ENCODE data around the gene AOPEP.

Gene AOPEP, protein sequence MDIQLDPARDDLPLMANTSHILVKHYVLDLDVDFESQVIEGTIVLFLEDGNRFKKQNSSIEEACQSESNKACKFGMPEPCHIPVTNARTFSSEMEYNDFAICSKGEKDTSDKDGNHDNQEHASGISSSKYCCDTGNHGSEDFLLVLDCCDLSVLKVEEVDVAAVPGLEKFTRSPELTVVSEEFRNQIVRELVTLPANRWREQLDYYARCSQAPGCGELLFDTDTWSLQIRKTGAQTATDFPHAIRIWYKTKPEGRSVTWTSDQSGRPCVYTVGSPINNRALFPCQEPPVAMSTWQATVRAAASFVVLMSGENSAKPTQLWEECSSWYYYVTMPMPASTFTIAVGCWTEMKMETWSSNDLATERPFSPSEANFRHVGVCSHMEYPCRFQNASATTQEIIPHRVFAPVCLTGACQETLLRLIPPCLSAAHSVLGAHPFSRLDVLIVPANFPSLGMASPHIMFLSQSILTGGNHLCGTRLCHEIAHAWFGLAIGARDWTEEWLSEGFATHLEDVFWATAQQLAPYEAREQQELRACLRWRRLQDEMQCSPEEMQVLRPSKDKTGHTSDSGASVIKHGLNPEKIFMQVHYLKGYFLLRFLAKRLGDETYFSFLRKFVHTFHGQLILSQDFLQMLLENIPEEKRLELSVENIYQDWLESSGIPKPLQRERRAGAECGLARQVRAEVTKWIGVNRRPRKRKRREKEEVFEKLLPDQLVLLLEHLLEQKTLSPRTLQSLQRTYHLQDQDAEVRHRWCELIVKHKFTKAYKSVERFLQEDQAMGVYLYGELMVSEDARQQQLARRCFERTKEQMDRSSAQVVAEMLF
- total RNA-seq = 9.4 reads per million, percentile 30 among the genes with 10 or more reads in this experiment

DNA sequence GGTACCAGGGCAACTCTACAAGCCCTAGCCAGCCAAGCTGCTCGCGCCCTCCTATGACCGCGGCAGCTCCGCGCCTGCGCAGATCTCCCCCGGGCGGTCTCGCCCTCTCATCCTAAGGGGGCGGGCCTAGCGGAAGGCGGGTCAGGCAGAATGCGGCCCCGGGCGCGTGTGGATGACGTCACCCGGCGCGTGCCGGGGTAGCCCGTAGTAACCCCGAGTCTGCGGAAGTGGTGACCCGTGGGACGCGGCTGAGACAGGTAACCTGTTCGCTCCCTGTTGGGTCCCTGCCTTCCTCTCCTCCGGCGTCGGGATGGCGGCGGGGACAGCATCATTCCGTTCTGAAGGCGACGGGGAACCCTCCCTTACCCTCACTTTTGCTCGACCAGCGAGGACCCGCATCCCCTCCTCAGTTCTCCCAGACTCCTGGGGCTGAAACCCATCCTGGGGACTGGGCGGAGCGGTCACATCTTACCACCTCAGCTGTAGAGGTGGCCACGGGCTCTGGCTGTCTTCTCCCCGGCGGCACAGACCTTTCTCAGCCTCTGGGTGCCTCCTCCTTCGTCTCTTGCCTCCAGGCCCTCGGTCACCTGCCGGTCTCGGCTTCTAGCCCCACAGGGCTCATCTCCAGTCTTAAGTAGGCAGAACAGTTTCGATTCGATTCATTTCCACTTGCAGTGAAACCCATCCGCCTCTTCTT, at the start of gene AOPEP:
Gene AOPEP (plus strand): TSS at position 205 of the 697 bp plus-strand sequence. CDS start 33,085 bp downstream, outside the sequence.
- DNase-seq = peak; percentile 99

DNA sequence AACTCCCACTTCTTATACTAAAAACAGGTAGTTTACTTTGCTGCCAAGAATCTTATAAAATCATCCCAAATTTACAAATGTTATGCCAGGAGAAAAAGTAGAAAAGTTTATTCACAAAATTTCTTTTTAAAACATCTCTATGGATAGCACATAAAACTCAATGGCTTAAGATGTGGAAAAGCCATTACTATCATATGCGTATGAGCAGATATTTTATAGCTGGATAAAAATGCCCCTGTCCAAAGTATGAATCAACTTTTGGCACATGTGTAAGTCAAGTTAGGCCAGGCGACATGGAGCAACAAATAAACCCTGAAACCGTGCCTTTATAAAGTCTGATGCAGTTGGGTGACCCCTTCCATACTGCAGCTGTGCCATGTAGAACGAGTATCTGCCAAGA, 48.6 kb upstream of the AOPEP start:
- no peak for DNase-seq

GRCh38 chr9:94679587-94679986, 46.9 kb upstream of the AOPEP start:
- no peak for DNase-seq

GRCh38 chr9:94680020-94680419, 46.5 kb upstream of the AOPEP start:
- no peak for DNase-seq

DNA sequence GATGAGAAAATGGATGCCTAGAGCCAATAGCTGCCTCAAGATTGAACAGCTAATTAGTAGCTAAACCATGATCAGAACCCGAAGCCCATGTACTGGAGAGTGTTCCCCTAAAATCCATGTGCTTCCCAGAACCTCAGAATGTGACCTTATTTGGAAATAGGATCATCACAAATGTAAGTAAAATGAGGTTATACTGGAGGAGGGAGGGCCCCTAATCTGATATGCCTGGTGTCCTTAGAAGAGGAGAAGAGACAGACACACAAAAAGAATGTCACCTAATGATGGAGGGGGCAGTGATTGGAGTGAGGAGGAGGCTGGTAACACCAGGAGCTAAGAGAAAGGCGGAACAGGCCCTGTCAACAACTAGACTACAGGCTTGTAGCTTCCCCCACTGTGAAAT, 45.9 kb upstream of the AOPEP start:
- DNase-seq = no peak

- peak; percentile 44 for DNase-seq
These were observed 45.0 kb upstream of the AOPEP start for GRCh38 chr9:94681508-94681907.

- DNase-seq = no peak
These were observed 41.1 kb upstream of the AOPEP start for GRCh38 chr9:94685359-94685758.

DNA sequence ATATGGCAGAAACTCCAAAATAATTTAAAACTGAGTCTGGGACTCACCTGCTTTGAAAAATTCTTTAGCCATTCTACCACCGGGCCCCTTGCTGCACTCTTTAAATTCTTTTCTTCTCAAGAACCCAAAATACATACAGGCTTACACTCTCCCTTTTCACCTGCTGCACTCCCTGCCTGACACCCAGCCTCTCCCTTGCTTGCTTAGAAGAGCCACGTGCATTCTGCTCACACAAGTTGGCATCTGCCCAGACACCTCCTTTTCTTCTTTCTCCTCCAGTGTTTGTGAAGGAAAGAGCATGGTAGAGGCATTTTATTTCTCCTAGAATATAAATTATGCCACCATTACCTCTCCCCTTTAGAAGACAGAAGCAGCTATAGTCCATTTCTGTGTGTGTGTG, 39.0 kb upstream of the AOPEP start:
- no peak for DNase-seq

DNA sequence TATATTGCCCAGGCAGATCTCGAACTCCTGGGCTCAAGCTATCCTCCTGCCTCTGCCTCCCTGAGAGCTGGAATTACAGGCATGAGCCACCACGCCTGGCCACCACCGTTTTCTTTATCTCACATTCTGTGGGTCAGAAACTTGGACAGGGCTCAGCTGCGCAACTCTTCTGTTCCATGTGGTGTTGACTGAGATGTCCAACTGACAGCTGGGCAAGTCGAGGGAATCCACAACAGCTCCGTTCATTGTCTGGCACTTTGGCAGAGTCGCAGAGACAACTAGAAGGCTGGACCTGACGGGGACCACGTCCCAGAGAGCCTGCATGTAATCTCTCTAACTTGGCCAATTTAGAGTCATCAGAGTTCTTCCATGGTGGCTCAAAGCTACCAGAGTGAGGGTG, 36.2 kb upstream of the AOPEP start:
- no peak for DNase-seq

DNA sequence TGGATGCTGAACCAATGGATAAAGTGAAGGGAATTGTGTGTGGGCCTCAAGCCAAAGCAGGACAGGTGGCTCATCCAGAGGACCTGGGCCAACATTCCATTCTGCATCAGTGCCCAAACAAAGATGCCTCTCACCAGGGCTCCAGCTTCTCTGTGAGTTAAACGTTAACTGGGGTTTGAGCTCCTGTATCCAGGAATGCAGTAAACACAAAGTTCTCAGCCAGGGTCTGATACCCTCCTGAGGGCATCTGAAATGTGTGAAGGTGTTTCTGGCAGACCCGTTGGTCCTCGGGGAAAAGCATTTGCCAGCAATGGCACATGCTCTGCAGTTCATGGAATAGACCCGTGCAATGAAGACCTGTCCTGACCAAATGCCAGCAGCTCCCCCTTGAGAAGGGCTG, 33.9 kb upstream of the AOPEP start:
- DNase-seq = no peak

DNA sequence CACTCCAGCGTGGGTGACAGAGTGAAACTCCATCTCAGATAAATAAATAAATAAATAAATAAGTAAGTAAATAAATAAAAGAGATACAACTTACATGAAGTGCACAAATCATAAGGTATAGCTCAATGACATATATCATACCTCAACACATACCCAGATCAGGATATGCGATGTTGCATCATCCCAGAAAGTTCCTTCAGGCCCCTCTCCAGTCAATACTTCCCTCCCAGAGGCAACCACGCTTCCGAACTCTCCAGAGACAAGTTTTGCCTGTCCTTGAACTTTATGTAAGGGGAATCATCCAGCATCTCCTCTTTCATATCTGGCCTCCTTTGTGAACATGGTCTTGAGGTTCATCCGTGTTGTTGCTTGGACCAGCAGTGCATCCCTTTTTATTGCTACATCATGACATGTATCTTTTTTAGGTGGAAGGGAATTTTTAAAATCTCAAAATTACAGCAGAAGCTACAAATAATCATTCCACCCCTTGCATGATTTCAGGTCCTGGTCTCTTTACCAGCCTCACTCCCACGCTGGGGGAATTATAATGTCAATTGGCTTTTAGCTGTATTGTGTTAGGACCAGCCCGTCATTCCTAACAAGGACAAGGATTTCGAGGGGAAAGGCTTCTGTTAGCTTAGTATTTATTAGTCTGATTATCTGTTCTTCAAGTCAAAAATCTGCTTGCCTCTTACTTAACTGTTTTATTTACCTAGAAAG, 32.9 kb upstream of the AOPEP start:
- no peak for DNase-seq

DNA sequence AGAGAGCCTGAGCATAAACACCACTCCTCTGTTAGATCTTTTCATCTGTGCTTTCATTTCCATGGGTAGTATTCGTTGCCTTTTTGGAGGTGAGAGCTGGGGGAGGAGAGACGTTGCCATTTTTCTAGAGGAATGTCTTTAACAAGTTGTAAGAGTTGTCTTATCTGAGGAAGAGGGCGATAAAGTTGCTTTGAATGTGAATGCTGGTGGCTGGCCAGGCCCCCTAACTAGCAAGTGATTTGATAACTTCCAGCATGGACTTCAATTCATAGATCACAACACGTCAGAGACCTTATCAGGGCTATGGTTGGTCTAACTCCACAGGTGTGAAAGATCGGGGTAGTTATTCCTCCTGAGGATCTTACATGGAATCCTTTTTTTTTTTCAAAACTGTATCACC, 30.0 kb upstream of the AOPEP start:
- DNase-seq = no peak

GRCh38 chr9:94697972-94698581, 28.4 kb upstream of the AOPEP start:
- DNase-seq = no peak

DNA sequence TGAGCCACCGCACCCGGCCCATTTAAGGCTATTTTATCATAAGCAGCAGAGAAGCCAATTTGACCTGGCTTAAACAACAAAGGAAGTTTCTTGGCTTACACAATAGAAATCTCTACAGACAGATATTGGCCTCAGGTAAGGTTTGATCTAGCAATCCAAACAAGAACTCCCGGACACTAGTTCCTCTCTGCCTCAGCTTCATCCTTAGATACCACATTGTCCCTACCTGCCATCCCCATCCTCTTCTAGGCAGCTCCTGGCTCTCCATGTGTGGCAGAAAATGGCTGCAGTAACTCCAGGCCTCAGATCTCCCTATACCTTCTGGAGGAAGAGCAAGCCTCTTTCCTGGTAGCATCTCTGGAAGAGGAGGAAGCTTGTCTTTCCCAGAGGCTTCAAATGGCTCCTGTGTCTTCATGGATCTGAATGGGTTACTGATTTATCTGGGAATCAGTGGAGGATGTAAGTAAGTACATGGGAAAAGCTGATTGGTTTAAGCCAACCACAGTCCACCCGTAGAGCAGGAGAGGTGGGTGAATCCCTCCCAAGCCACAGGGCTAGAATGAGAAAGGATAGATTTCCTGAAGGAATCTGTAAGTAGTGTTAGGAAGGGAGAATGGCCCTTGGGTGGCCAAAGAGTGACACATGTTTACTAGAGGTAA, 26.7 kb upstream of the AOPEP start:
- DNase-seq = no peak

DNA sequence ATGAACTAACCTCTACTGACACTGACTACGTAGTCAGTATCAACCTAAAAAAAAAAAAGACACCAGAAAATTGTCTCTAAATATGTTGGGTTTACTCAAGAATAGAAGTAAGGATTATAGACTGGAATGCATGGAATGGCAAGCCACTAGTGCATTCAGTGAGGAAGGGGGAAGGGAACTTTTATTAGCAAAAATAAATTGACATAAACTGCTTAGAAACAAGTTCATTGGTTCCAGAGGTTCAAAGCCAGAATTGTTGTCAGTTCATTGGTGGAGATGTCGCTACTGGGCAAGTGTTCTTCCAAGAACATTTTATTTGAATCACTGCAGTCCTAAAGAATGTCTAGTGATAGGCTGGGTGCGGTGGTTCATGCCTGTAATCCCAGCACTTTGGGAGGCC, 26.1 kb upstream of the AOPEP start:
- no peak for DNase-seq

GRCh38 chr9:94703488-94704140, 22.9 kb upstream of the AOPEP start:
- DNase-seq = no peak

DNA sequence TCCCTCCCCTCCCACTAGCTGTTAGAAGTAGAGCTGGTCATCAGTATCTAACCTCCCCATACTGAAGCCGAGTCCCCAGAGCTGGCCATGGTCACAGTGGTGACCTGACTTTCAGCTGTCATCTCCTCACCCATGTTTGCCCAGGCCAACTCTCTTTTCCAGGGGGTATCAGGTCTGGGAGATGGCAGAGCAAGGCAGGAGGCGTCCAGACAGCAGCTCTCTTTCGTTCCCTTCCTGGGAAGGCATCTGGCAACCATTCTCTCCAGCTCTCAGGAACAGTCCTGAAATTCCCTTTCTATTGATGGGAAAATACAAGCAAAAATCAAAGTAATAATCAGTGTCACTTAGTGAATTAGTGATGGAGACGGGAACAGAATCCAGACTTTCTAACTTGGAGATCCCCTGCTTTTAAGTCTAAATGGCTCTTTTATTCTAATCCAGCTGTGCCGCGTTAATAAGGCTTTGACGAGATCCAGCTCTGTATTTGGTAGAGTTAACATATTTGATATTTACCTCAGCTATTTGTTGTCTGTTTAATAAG, 21.3 kb upstream of the AOPEP start:
- no peak for DNase-seq

DNA sequence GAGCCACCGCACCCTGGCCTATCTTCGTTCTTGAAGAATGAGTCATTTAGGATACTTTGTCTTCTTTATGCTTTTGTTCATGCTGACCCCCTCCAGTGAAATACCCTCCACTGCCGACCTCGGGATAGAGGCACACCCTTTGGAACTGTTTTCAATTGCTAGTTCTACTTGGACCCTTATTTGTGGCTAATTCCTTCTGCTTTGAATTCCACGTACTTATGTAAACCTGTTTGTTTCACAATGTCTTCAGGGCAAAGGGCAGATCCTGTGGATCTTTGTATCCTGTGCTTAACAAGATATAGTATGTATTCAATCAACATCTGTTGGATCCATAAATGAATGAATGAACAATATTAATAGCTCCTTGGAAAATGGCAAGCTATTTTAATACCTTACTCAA, 19.6 kb upstream of the AOPEP start:
- no peak for DNase-seq

- DNase-seq = no peak
These were observed 12.9 kb upstream of the AOPEP start for GRCh38 chr9:94713436-94714215.

DNA sequence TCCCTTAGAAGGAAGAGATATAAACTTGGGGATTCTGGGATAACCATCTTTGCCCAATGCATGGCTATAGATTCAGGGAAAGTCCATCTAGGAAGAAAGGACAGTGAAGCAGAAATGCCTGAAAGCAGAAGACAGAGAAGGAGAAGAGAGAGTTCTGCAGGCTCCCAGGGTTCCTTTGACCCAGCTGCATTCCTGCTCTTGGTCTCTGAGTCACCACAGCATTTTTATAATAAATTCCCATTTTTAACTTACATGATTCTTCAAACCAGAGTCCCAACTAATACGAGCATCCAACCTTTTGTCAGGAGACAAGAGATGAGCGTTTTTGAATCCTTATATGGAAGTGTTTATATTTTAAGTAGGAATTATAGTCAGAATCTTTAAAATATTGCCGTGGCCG, 12.0 kb upstream of the AOPEP start:
- DNase-seq = no peak
